Thymus (tissue), 11 donors: ENCODE measurements around the gene TXNDC5. TPM values are rescaled to one million over a fixed set of nuclear protein-coding genes. Genes with fewer than 3 reads are reported as not detected.

ENCODE experiments used
- DNase-seq, 9 donors: peaks; one replicate each; pipeline ENCODE4 v3.0.0-alpha.2; 2013; ENCODE audit warnings: low spot score in 9 of 9, low read depth in 6 of 9, missing footprints in 1 of 9
- H3K27ac ChIP-seq, 2 donors: one replicate each; pipeline ENCODE4 v1.5.1; 2013; ENCODE audit warnings: control low read depth in 1 of 2, low read depth in 1 of 2, low read length in 1 of 2, mild to moderate bottlenecking in 1 of 2, moderate library complexity in 1 of 2
- H3K27me3 ChIP-seq, 2 donors: one replicate each; pipeline ENCODE4 v1.5.1; 2013; ENCODE audit warnings: low read length in 1 of 2; ENCODE audit not compliant: control insufficient read depth in 2 of 2, insufficient read depth in 1 of 2
- H3K36me3 ChIP-seq, 2 donors: one replicate each; pipeline ENCODE4 v1.5.1; 2013; ENCODE audit warnings: low read length in 1 of 2, mild to moderate bottlenecking in 1 of 2, moderate library complexity in 1 of 2; ENCODE audit not compliant: control insufficient read depth in 2 of 2, insufficient read depth in 2 of 2
- H3K4me1 ChIP-seq, 2 donors: one replicate each; pipeline ENCODE4 v1.5.1; 2013; ENCODE audit warnings: low read length in 2 of 2; ENCODE audit not compliant: control insufficient read depth in 2 of 2, insufficient read depth in 2 of 2
- H3K4me3 ChIP-seq, 2 donors: one replicate each; pipeline ENCODE4 v1.5.1; 2013; ENCODE audit warnings: low read length in 2 of 2, control low read depth in 1 of 2, mild to moderate bottlenecking in 1 of 2
- H3K9me3 ChIP-seq, 2 donors: one replicate each; pipeline ENCODE4 v1.5.1; 2013; ENCODE audit warnings: low read length in 1 of 2, mild to moderate bottlenecking in 1 of 2; ENCODE audit not compliant: control insufficient read depth in 2 of 2, insufficient read depth in 1 of 2
- WGBS: extraction: QIAGEN DNeasy Blood & Tissue Kit; methylation state at CpG from one replicate; pipeline ENCODE4 v1.1.7; 2013; 5-methylcytosine and 5-hydroxymethylcytosine counted together
- polyA plus RNA-seq: library from polyadenylated mRNA; stranded (reverse); fragments of 200-250 nt; gene quantifications from one replicate; pipeline ENCODE4 v1.2.3, GENCODE V29; 2013
- total RNA-seq: library from RNA; stranded (reverse); fragments of 120-200 nt; gene quantifications from one replicate; pipeline ENCODE4 v1.2.4, GENCODE V29; 2013
- donor health status: healthy.

The TXNDC5 gene
- total and polyA plus RNA-seq, 2 donors: 25.3 to 36.9 TPM

DNA sequence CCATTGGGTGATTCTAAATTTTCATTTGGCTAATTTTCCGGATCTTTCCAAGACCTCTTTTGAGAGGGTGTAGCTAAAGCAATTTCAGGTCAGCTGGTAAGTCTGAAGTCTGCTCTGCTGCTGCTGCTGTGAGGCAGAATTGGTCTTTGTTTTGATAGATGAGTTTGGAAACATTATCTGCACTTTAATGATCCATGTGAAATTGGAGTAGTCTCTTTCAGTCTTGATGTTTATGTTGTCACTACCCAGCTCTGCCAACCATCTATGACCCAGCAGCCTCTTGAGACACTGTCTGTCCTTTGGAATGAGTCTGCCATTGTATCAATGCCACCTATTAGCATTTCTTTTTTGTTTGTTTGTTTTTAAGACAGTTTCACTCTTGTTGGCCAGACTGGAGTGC is 44.1 kb downstream of the TXNDC5 start:
- WGBS: 91% methylated on average over 1 of the region's 1 CpG
- DNase-seq: no peak
- no peak overlapping the region for H3K27ac ChIP-seq
- H3K36me3 ChIP-seq: no peaks in the 10 kb centered on the region
- H3K9me3 ChIP-seq: peaks cover 0 to 1% of the 10 kb centered on the region in 2 donors
- no peaks in the 10 kb centered on the region for H3K4me1 ChIP-seq
- H3K4me3 ChIP-seq: no peak overlapping the region
- H3K27me3 ChIP-seq: no peaks in the 10 kb centered on the region

DNA sequence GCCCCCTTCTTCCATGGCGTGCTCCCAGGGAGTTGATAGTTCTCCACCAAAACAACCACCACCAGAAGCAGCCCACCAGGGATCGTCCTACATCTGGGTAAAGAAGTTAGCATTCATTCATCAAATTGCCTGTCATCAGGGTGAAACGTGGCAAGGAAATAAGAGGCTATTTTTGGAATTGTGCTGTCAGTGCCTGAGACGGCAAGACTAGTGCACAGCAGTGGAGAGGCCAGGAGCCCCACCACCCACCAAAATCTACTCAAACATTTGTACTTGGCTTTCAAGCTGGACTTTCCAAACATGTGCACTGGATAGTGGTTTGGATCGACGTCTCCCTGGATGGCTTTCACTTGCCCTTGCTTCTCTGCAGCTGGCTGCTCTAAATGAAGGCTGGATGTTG is 44.8 kb downstream of the TXNDC5 start:
- Histone ChIP-seq H3K4me1 (no peaks in the 10 kb centered on the region), H3K9me3 (no peaks in the 10 kb centered on the region), H3K36me3 (no peaks in the 10 kb centered on the region), H3K4me3 (no peak overlapping the region), H3K27me3 (no peaks in the 10 kb centered on the region), H3K27ac (no peak overlapping the region)
- 59% methylated on average over 6 of the region's 6 CpGs for WGBS
- DNase-seq: no peak

DNA sequence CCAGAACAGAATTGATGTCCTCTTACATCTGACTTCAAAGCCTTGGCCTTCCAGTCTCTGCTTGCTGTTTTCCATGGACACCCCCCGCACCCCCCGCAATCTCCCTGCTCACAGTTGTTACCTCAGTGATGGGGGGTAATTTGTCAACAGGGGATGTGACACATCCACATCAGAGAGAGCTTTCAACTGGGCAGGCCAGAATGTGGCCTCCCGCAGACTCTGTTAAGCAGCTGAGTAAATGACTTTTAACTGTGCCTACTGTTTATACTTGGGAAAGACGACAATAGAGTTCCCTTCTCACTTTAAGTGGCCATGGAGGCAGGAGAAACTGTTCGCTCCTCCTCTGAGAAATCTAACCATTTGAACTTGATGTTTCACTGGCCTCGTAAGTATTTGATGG is 51.0 kb downstream of the TXNDC5 start:
- no peak for DNase-seq
- Histone ChIP-seq H3K4me1 (no peaks in the 10 kb centered on the region), H3K4me3 (no peak overlapping the region), H3K9me3 (no peaks in the 10 kb centered on the region), H3K36me3 (no peaks in the 10 kb centered on the region), H3K27ac (no peak overlapping the region), H3K27me3 (no peaks in the 10 kb centered on the region)
- 79% methylated on average over 6 of the region's 6 CpGs for WGBS

DNA sequence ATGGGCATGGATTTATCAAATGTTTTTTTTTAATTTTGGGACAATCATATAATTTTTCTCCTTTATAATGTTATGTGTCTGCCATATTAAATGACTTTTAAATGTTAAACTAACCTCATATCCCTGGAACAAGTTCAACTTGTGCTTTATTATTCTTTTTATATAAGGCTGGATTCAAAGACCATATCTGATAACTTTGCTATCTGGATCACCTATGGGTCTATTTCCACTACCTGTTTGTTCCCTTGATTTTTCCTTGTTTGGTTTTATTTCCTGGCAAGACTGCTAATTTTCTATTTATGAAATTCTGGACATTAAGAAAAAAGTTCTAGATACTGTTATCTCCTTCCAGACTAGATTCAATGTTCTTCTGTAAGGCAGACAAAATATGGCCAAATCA is 58.8 kb downstream of the TXNDC5 start:
- Histone ChIP-seq H3K27me3 (no peaks in the 10 kb centered on the region), H3K4me1 (no peaks in the 10 kb centered on the region), H3K4me3 (no peak overlapping the region), H3K36me3 (no peaks in the 10 kb centered on the region), H3K27ac (no peak overlapping the region), H3K9me3 (no peaks in the 10 kb centered on the region)
- no peak for DNase-seq

DNA sequence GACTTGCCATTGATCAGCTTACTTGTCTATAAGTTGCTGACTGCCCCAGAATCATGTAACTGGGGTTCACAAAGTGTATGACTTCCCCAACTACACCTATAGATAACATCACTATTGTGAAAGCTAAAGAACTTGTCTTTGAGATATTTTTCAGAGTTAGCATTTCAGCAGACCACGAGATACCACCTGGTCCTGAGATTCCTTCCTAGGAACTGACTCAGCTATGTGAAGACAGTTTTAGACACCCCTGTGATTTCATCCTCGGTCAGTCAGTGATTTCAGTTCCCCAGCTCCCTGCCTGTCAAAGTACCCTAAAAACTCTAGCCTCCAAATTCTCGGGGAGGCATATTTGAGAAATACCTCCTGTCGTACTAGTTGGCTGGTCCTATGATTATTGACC is 62.4 kb downstream of the TXNDC5 start:
- H3K36me3 ChIP-seq: no peaks in the 10 kb centered on the region
- no peaks in the 10 kb centered on the region for H3K4me1 ChIP-seq
- no peaks in the 10 kb centered on the region for H3K9me3 ChIP-seq
- no peak overlapping the region for H3K27ac ChIP-seq
- no peaks in the 10 kb centered on the region for H3K27me3 ChIP-seq
- no peak for DNase-seq
- WGBS: 84% methylated on average over 4 of the region's 4 CpGs
- no peak overlapping the region for H3K4me3 ChIP-seq

DNA sequence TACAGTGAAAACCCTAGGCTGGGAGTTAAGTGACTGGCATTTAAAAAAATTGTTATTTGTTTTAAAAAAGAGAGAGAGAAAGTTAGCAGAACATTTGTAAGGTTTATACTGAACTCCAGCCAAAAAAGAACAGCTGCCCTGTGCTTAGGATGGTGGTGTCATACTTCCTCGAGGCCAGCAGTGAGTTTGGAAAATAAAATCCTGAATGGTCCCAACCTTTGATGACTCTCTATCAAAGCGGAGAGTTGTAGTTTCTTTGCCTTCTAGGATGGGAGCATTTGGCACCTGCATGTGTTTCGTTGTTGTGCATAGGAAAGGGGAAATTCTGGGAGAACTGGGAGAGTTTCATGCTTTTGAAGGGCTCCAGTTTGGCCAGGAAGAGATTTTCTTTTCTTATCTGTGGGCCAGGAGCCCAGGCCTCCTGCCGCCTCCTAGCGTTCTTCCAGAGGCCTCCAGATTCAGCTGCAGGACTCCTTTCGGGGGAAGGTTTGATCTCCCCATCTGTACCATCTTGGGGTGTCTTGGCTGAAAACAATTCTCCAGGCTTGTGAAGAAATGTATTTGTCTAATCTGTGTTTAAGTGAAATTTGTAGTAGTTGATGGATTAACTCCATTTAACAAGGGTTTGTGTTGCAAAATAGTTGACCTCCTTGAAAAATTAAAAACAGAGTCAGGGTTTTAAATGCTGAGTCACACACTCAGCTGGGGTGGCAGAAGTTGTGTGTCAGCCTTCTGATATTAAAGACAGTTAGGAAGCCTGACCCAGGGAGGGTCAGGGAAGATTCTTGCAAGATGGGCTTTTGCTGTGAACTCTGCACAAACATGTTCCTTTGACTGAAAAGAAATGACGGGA is 63.4 kb downstream of the TXNDC5 start:
- Histone ChIP-seq H3K9me3 (no peaks in the 10 kb centered on the region), H3K4me1 (no peaks in the 10 kb centered on the region), H3K27me3 (no peaks in the 10 kb centered on the region), H3K4me3 (no peak overlapping the region), H3K36me3 (no peaks in the 10 kb centered on the region), H3K27ac (no peak overlapping the region)
- DNase-seq: no peak
- 93% methylated on average over 7 of the region's 7 CpGs for WGBS

DNA sequence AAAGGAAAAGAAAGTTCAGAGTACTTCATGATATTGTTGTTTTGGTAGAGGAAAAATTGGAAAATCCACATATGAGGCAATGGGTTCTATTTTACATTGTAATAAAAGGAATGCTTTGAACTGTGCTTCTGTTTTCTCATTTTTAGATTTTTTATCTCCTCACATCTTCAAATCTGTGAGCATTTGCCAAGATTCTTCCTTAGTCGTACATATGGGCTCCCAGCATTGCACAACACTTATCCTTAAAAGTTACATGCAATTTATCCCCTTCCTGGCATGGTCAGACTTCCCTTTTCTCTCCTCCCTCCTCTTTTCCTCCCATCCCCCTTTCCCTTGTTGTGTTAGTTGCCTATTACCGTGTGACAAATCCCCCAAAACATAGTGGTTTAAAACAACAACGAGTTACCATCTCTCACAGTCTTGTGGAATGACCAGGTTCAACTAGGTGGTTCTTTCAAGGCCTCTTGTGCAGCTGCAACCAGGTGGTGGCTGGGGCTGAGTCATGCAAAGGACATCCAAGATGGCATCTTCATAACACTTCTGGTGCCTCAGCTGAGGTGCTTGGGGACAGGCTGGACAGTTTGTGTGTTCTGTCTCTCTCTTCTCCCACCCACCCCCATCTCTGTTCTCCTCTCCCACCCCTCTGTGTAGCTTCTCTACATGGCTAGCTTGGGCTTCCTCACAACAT is 68.7 kb downstream of the TXNDC5 start:
- DNase-seq: no peak
- Histone ChIP-seq H3K27ac (no peak overlapping the region), H3K27me3 (no peaks in the 10 kb centered on the region), H3K4me1 (no peaks in the 10 kb centered on the region), H3K36me3 (no peaks in the 10 kb centered on the region), H3K4me3 (no peak overlapping the region), H3K9me3 (no peaks in the 10 kb centered on the region)
- 88% methylated on average over 3 of the region's 3 CpGs for WGBS

DNA sequence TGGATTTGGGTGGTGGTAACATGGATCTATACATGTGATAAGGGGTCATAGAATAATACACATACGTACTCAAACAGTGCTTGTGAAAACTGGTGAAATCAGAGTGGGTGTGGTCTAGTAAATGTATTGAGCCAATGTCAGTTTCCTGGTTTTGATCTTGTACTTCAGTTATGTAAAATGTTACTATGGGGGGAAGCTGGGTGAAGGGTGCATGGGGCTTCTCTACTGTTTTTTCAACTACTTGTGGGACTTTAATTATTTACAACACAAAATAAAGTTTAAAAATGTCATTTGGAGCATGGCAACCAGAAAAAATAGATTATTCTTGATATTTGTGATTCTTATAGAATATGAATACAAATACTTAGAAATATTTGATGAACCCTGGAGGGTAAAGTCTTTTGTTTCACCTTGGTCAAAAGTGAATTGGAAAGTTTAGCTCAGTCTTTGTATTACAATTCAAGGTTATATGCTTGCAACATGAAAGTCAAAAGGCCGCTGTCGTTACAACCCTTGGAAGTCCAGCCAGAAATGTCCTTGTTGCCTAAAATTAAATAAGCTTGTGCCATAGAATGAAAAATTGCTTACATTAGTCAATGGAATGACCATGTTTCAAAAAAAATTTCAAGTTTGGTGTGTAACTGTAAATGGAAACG is 74.1 kb downstream of the TXNDC5 start:
- Histone ChIP-seq H3K4me3 (no peak overlapping the region), H3K27ac (no peak overlapping the region), H3K4me1 (no peaks in the 10 kb centered on the region), H3K9me3 (no peaks in the 10 kb centered on the region), H3K27me3 (no peaks in the 10 kb centered on the region), H3K36me3 (no peaks in the 10 kb centered on the region)
- no peak for DNase-seq
- 96% methylated on average over 4 of the region's 4 CpGs for WGBS

DNA sequence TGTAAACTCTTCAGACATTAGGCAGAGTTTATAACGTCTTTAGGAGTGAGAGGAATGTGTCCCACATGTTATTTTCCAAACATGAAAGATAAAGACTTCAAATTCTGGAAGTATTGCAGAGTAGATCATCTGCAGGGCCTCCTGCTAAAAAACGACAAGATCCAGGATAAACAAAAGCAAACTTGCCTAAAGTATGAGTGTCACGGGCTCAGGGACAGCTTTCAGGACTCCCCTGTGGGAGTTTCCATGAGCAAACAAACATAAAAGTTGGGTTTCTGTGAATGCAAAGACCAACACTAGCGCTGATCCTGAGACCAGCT is 76.9 kb downstream of the TXNDC5 start:
- 89% methylated on average over 4 of the region's 4 CpGs for WGBS
- Histone ChIP-seq H3K4me1 (no peaks in the 10 kb centered on the region), H3K36me3 (no peaks in the 10 kb centered on the region), H3K27me3 (no peaks in the 10 kb centered on the region), H3K27ac (no peak overlapping the region), H3K4me3 (no peak overlapping the region), H3K9me3 (no peaks in the 10 kb centered on the region)
- no peak for DNase-seq
